Stimulated activated naive B cell treated with anti-CD40 and anti-IgM and Interleukin-4, amounts not matched to agents 10 μg/mL and 1 μg/mL and 100 μg/mL, for 72 hours (primary cell): Measurements from ENCODE around the gene DAZAP1.
"Not testable (repeated sequence)": the region's sequence is repeated elsewhere in the genome, so short reads cannot be mapped to it uniquely, and the experiment has no call there.

Experiments
- ATAC-seq, 2 donors: fragments of 150-1000 bp; cut with Tn5 transposase; replicated peaks; 2 replicates each; pipeline ENCODE4 v1.10.0; 2021; ENCODE audit warnings: moderate library complexity in 1 of 2
- DNase-seq: peaks from one replicate; pipeline ENCODE4 v3.0.0; 2021
- H3K27ac Mint-ChIP-seq: one replicate; pipeline ENCODE4 v1.8.0; 2022; ENCODE audit warnings: mild to moderate bottlenecking, mixed read lengths
- H3K27me3 Mint-ChIP-seq, 2 donors: one replicate each; pipeline ENCODE4 v1.8.0; 2022; ENCODE audit warnings: mixed read lengths in 2 of 2
- H3K36me3 Mint-ChIP-seq, 2 donors: one replicate each; pipeline ENCODE4 v1.8.0; 2022; ENCODE audit warnings: mixed read lengths in 2 of 2, mild to moderate bottlenecking in 1 of 2
- H3K4me1 Mint-ChIP-seq, 2 donors: one replicate each; pipeline ENCODE4 v1.8.0; 2022; ENCODE audit warnings: mixed read lengths in 2 of 2, mild to moderate bottlenecking in 1 of 2
- H3K4me3 Mint-ChIP-seq, 2 donors: one replicate each; pipeline ENCODE4 v1.8.0; 2022; ENCODE audit warnings: mild to moderate bottlenecking in 2 of 2, mixed read lengths in 2 of 2, moderate library complexity in 1 of 2
- H3K9me3 Mint-ChIP-seq, 2 donors: one replicate each; pipeline ENCODE4 v1.8.0; 2022; ENCODE audit warnings: mixed read lengths in 2 of 2, mild to moderate bottlenecking in 1 of 2

DAZAP1 gene

GRCh38 chr19:1472231-1473084, 65.1 kb downstream of the DAZAP1 start:
- no peak for DNase-seq
- peaks cover 19 to 30% of the 10 kb centered on the region in 2 donors for H3K36me3 Mint-ChIP-seq
- H3K9me3 Mint-ChIP-seq: no peaks in the 10 kb centered on the region
- ATAC-seq: no peak
- peaks cover 19 to 45% of the 10 kb centered on the region in 2 donors for H3K4me1 Mint-ChIP-seq
- no peak overlapping the region for H3K27ac Mint-ChIP-seq
- H3K4me3 Mint-ChIP-seq: no peak overlapping the region
- peaks cover 12% of the 10 kb centered on the region in 2 donors for H3K27me3 Mint-ChIP-seq

- no peak for ATAC-seq
- Mint-ChIP-seq H3K4me3 (no peak overlapping the region), H3K4me1 (peaks cover 22 to 53% of the 10 kb centered on the region in 2 donors), H3K9me3 (no peaks in the 10 kb centered on the region), H3K27me3 (peaks cover 12% of the 10 kb centered on the region in 2 donors), H3K36me3 (peaks cover 20 to 31% of the 10 kb centered on the region in 2 donors), H3K27ac (peak overlapping the region; percentile 14)
- DNase-seq: no peak
These were observed 65.9 kb downstream of the DAZAP1 start for GRCh38 chr19:1473085-1473851.

- Mint-ChIP-seq H3K4me1 (peaks cover 26 to 60% of the 10 kb centered on the region in 2 donors), H3K36me3 (peaks cover 25 to 35% of the 10 kb centered on the region in 2 donors), H3K4me3 (no peak overlapping the region), H3K9me3 (no peaks in the 10 kb centered on the region), H3K27ac (no peak overlapping the region), H3K27me3 (peaks cover 12% of the 10 kb centered on the region in 2 donors)
- DNase-seq (no peak), ATAC-seq (no peak)
These were observed 66.8 kb downstream of the DAZAP1 start for GRCh38 chr19:1474011-1474764.

GRCh38 chr19:1474765-1475351, 67.5 kb downstream of the DAZAP1 start:
- H3K27ac Mint-ChIP-seq: no peak overlapping the region
- H3K4me1 Mint-ChIP-seq: peaks cover 27 to 64% of the 10 kb centered on the region in 2 donors
- no peaks in the 10 kb centered on the region for H3K9me3 Mint-ChIP-seq
- no peak overlapping the region for H3K4me3 Mint-ChIP-seq
- H3K27me3 Mint-ChIP-seq: peaks cover 11% of the 10 kb centered on the region in 2 donors
- ATAC-seq: no peak
- DNase-seq: no peak
- peaks cover 25 to 36% of the 10 kb centered on the region in 2 donors for H3K36me3 Mint-ChIP-seq

GRCh38 chr19:1475751-1476437, 68.5 kb downstream of the DAZAP1 start:
- DNase-seq: no peak
- no peak overlapping the region for H3K4me3 Mint-ChIP-seq
- no peak overlapping the region for H3K27ac Mint-ChIP-seq

GRCh38 chr19:1477056-1477455, 69.7 kb downstream of the DAZAP1 start:
- H3K4me3 Mint-ChIP-seq, H3K27ac Mint-ChIP-seq, DNase-seq, ATAC-seq, H3K27me3 Mint-ChIP-seq, H3K9me3 Mint-ChIP-seq: not testable (repeated sequence)
- Mint-ChIP-seq H3K36me3 (peaks cover 24 to 34% of the 10 kb centered on the region in 2 donors), H3K4me1 (peaks cover 20 to 43% of the 10 kb centered on the region in 2 donors)

More at GRCh38 chr19:1475751-1476437, 68.5 kb downstream of the DAZAP1 start:
- H3K4me1 Mint-ChIP-seq: peaks cover 26 to 54% of the 10 kb centered on the region in 2 donors
- no peak for ATAC-seq
- H3K36me3 Mint-ChIP-seq: peaks cover 24 to 34% of the 10 kb centered on the region in 2 donors
- H3K27me3 Mint-ChIP-seq: peaks cover 6 to 8% of the 10 kb centered on the region in 2 donors
- H3K9me3 Mint-ChIP-seq: no peaks in the 10 kb centered on the region

GRCh38 chr19:1478934-1479707, 71.7 kb downstream of the DAZAP1 start, which contains the start of gene C19orf25:
Gene C19orf25 (minus strand): TSS chr19:1479215. CDS start chr19:1478903, 312 bp downstream.
- H3K4me3 Mint-ChIP-seq: peak within 1 kb of the TSS; percentile 94 to 95
- no peaks in the 10 kb centered on the region for H3K9me3 Mint-ChIP-seq
- peak; percentile 93 for DNase-seq
- H3K27me3 Mint-ChIP-seq: no peaks in the 10 kb centered on the region
- peak; percentile 97 to 98 for ATAC-seq
- peak within 1 kb of the TSS; percentile 94 for H3K27ac Mint-ChIP-seq
- peaks cover 13 to 30% of the 10 kb centered on the region in 2 donors for H3K4me1 Mint-ChIP-seq
- H3K36me3 Mint-ChIP-seq: peaks cover 19 to 26% of the 10 kb centered on the region in 2 donors

GRCh38 chr19:1481224-1481892, 74.0 kb downstream of the DAZAP1 start:
- no peak for DNase-seq
- no peaks in the 10 kb centered on the region for H3K27me3 Mint-ChIP-seq
- no peaks in the 10 kb centered on the region for H3K9me3 Mint-ChIP-seq
- no peak overlapping the region for H3K27ac Mint-ChIP-seq
- ATAC-seq: no peak
- H3K4me3 Mint-ChIP-seq: no peak overlapping the region
- H3K4me1 Mint-ChIP-seq: peaks cover 13 to 28% of the 10 kb centered on the region in 2 donors
- H3K36me3 Mint-ChIP-seq: peaks cover 7 to 15% of the 10 kb centered on the region in 2 donors

- Mint-ChIP-seq H3K4me1 (peaks cover 13 to 25% of the 10 kb centered on the region in 2 donors), H3K4me3 (no peak overlapping the region), H3K27ac (no peak overlapping the region), H3K36me3 (peaks cover 7 to 12% of the 10 kb centered on the region in 2 donors), H3K27me3 (no peaks in the 10 kb centered on the region), H3K9me3 (no peaks in the 10 kb centered on the region)
- no peak for ATAC-seq
- DNase-seq: no peak
These were observed 74.5 kb downstream of the DAZAP1 start for GRCh38 chr19:1481893-1482360.

- DNase-seq: no peak
These were observed 75.2 kb downstream of the DAZAP1 start for GRCh38 chr19:1482361-1483130.

GRCh38 chr19:1483131-1483978, 76.0 kb downstream of the DAZAP1 start:
- H3K36me3 Mint-ChIP-seq: peaks cover 4 to 5% of the 10 kb centered on the region in 2 donors
- DNase-seq (no peak), ATAC-seq (no peak)
- no peak overlapping the region for H3K4me3 Mint-ChIP-seq
- peaks cover 2 to 4% of the 10 kb centered on the region in 2 donors for H3K27me3 Mint-ChIP-seq
- no peaks in the 10 kb centered on the region for H3K9me3 Mint-ChIP-seq
- no peak overlapping the region for H3K27ac Mint-ChIP-seq
- H3K4me1 Mint-ChIP-seq: peaks cover 5 to 12% of the 10 kb centered on the region in 2 donors

More at GRCh38 chr19:1482361-1483130, 75.2 kb downstream of the DAZAP1 start:
- no peaks in the 10 kb centered on the region for H3K9me3 Mint-ChIP-seq
- no peak overlapping the region for H3K4me3 Mint-ChIP-seq
- H3K27me3 Mint-ChIP-seq: no peaks in the 10 kb centered on the region
- ATAC-seq: no peak
- peaks cover 8 to 18% of the 10 kb centered on the region in 2 donors for H3K4me1 Mint-ChIP-seq
- H3K36me3 Mint-ChIP-seq: peaks cover 6% of the 10 kb centered on the region in 2 donors
- no peak overlapping the region for H3K27ac Mint-ChIP-seq
